GM21515 (cell line): ENCODE data around the gene DPP9.
"Not testable (repeated sequence)": the region's sequence is repeated elsewhere in the genome, so short reads cannot be mapped to it uniquely, and the experiment has no call there.

Experiments used
- ATAC-seq: cut with Tn5 transposase; IDR thresholded peaks from one replicate; pipeline ENCODE4 v1.9.1; 2021; ENCODE audit not compliant: unreplicated experiment

DPP9 gene

GRCh38 chr19:4723595-4724514 is at the start of gene DPP9:
DPP9 (minus strand) TSS chr19:4723842; CDS start chr19:4719906, 3,936 bp downstream.
- ATAC-seq = peak; percentile 90

GRCh38 chr19:4773047-4773640 is 49.5 kb upstream of the DPP9 start:
- ATAC-seq = no peak

- ATAC-seq = no peak
These were observed 48.9 kb upstream of the DPP9 start for GRCh38 chr19:4772566-4772965.

DNA sequence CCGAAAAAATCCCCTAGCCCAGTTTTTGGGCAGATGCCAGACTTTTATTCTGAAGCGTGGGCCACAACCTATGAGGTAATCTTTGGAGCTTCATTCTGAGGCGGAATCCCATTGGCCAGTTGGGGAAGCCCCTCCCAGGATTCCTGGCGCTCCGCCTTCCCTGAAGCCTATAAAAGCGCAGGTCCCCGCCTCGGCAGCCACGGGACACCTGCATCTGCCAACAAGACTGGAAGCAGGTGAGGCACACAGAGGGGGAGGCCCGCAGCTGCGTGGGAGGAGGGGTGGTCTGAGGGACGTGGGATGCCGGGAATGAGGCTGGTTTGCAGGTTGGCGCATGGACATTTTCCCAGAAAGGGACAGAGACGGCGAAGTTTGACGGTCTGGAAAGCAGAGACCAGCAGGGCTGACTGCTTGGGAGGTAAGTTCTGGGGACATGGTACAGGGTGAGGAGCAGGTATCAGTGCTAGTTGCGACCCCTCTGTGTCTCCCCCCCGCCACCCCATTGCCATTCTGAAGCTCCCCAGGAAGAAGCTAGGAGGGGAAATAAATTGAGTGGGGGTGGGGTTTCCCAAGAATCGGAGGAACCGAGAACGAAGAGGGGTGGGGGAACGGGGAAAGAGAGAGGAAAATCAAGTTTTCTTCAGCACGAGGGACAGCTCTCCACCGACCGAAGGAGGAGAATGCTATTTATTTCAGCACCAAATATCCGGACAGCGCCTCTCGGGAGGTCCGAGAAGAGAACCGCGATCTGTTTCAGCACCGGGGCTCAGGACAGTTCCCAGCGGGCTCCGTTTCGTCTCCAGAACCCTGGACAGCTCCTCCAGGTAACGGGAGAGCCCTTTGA is 45.5 kb upstream of the DPP9 start:
- ATAC-seq = no peak

DNA sequence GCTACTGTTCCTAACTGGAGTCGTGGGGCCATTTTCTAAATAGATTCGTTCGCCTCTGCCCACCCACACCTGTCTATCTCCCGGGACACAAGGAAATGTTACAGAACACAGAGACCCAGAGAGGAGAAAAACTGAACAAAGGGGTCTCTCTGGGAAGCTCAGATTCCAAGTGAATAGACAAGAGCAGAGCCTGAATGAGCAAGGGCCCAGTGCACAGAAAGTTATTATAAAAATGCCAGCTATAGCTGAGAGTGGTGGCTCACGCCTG is 40.7 kb upstream of the DPP9 start:
- no peak for ATAC-seq

GRCh38 chr19:4763021-4763420 is 39.4 kb upstream of the DPP9 start:
- no peak for ATAC-seq

DNA sequence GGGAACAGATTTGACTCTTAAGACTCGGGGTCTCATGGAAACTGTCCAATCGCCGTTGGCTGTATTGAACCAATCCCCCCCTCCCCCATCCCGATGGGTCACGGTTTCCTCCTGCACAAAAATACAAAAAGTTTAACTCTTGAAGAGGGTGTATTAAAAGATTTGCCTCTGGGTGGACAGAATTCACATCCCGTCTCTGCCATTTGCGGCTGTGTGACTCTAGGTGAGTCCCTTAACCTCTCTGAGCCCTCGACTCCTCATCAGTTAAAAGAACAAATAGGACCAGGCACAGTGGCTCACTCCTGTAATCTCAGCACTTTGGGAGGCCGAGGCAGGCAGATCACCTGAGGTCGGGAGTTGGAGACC is 36.6 kb upstream of the DPP9 start:
- ATAC-seq = no peak

DNA sequence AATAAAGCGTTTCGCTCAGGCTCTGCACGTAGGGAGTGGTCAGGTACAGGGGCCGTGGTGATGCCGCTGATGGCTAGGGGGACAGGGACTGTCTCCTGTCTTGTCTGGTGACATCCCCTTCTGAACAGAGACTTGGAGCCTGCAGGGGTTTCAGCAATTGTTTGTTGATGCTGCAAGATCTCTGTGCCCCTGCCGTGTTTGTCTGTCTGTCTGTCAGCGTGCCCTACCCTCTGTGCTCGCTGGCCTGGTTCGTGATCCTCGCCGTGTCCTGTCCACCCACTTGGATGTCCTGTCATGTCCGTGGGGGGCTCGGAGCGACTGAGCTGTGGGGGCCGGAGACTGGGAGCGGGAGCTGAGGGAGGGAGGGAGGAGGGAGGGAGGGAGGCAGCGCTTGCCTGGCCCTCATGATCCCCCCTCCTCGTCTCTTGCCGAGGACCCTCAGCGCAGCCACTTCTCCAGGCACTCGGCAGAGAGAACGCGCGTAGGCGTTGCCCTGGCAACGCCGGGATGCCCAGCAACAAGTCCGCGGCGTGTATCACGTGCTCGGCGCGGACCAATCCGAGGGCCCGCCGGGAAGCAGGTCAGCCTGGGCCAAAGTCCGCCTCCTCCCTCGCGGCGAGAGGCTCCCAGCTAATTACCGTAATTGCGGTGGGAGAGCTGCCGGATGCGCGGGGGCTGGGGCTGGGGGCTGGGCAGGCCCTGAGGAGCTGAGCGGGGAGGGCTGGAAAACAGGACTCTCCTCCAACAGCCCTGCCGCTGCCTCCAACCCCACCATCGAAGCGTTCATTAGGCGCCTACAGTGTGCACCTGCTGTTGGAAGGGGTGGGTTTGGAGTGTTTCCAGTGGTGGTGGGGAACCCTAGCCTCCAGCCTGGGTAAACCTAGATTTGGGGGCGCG is 36.0 kb upstream of the DPP9 start:
- no peak for ATAC-seq

DNA sequence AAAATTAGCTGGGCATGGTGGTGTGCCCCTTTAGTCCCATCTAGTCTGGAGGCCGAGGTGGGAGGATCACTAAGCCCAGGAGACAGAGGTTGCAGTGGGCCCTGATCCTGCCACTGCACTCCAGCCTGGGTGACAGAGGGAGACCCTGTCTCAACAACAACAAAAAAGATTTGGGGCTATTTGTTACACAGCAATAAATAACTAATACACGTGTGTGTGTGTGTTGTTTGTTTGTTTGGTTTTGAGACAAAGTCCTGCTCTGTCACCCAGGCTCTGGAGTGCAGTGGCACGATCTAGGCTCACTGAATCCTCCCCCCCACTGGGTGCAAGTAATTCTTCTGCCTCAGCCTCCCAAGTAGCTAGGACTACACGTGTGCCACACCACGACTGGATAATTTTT is 35.0 kb upstream of the DPP9 start:
- no peak for ATAC-seq

DNA sequence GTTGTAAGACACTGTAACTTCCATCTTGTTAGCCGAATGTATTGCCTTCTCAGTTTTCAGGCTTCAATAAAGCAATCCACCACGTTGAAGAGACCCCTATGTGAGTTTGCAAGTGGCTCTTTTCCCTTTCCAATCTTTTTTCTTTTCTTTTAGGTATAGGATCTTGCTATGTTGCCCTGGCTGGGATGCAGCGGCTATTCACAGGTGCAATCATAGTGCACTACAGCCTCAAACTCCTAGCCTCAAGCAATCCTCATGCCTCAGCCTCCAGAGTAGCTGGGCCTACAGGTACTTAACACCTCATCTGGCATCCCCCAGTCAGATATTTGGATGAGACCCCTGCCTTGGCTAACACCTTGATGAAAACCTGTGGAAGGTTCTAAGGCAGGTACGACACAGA is 34.4 kb upstream of the DPP9 start:
- no peak for ATAC-seq

GRCh38 chr19:4755459-4755858 is 31.8 kb upstream of the DPP9 start:
- no peak for ATAC-seq

DNA sequence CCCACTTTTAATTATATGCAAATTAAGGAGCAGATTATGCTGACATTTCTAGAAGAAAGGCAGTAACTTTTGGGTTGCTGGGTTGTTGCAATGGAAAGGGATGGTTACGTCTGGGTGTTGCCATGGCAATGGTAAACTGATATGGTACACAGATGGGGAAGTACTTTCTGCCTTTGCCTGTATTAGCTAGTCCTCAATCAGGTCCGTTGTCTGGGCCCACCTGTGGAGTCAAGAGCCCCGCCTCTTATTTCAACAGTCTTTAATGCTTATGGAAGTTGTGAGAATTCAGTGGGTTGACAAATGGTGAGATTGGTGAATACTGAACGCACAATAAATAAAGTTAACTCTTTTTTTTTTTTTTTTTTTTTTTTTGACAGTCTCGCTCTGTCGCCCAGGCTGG is 30.6 kb upstream of the DPP9 start:
- ATAC-seq = no peak

DNA sequence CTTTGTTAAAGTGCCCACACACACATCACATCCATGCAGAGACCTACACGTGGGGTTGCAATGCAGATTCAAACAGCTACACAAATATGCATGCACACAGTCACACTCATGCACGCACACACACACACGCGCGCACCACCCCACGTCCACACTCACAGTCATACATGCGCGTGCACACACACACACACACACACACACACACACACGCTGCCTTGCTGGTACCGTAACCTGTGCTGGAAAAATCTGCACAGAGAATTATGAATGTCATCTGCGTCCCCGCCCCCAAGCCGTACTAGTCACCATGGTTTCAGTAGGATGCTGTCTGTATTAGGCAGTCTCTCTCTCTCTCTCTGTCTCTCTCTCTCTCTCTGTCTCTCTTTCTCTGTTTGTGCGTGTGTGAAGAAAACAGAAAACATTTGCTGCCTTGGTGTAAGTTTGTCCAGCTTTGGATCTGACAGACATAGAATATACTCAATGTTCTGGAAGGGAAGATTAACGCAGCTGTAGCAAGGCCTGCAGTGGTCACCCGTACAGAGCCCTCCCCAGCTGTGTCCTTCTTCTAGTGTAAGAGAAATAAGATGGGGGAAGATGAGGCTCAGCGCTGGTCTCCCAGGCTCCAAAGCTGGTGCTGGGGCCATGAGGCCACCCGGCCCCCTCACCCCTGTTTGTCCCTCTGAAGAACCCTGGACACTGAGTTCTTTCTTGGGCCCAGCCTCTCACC is 26.4 kb upstream of the DPP9 start:
- ATAC-seq = no peak

DNA sequence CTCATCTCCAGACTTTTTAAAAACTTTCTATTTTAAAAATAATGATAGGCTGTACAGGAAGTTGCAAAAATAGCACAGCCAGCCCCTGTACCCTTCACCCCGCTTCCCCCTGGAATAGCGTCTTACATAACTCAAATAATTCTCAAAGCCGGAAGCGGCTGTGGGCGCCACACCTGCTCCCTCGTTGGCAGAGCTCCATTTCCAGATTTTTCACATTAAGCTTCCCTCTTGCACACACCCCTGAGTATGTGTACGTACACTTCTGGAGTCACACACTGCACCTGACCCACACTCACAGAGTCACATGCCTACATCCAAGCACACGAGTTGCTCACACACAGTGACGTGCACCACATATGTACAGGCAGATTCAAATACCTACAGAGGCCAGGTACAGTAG is 24.9 kb upstream of the DPP9 start:
- ATAC-seq = no peak

- ATAC-seq = no peak
These were observed 24.5 kb upstream of the DPP9 start for GRCh38 chr19:4748185-4748584.

DNA sequence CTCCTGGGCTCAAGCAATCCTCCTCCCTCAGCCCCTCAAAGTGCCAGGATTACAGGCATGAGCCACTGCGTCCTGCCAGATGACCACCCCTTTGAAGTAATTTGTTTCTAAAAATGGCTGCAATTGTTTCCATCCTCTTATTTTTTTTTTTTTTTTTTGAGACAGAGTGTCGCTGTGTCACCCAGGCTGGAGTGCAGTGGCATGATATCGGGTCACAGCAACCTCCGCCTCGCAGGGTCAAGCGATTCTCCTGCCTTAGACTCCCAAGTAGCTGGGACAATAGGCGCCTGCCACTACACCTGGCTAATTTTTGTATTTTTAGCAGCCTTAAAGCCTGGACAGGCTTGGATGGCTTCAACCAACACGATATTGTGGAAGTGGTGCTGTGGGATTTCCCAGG is 22.3 kb upstream of the DPP9 start:
- ATAC-seq = no peak

DNA sequence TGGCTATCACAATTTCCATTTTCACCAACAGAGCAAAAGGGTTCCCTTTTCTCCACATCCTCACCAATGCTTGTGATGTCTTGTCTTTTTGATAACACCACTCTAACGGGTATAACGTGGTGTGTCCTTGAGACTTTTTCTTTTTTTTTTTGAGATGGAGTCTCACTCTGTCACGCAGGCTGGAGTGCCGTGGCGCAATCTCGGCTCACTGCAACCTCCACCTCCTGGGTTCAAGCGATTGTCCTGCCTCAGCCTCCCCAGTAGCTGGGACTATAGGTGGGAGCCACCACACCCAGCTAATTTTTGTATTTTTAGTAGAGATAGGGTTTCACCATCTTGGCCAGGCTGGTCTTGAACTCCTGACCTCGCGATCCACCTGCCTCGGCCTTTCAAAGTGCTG is 21.5 kb upstream of the DPP9 start:
- ATAC-seq = not testable (repeated sequence)

DNA sequence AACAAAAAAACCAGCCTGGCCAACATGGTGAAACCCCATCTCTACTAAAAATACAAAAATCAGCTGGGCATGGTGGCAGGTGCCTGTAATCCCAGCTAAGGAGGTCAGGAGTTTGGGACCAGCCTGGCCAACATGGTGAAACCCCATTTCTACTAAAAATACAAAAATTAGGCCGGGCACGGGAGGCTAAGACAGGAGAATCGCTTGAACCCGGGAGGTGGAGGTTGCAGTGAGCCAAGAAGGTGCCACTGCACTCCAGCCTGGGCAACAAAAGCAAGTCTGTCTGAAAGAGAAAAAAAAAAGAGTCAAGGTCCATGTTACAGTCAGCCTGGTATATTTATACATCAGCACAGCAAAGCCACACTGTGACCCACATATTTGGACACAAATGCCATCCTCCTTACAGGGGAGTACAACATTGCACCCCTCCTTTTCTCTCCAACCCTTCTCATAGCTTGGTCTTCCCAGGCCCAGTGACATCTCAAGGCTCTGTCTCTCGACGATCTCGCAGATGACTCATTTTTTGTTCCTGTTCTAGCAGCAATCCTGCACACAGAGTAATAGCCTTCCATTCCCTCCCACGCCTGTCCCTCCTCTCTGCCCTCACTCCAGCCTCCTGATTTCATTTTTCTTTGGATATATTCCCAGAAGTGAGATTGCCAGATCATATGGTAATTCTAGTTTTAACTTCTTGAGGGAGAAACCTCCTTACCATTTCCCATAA is 21.0 kb upstream of the DPP9 start:
- no peak for ATAC-seq

- no peak for ATAC-seq
These were observed 19.3 kb upstream of the DPP9 start for GRCh38 chr19:4742723-4743646.
